Measurements from ENCODE around the gene RALGPS1. TPM values are rescaled to one million over a fixed set of nuclear protein-coding genes. Genes with fewer than 3 reads are reported as not detected.

RALGPS1 gene
- polyA plus RNA-seq, 2 donors: 3.8 to 6.4 TPM

DNA sequence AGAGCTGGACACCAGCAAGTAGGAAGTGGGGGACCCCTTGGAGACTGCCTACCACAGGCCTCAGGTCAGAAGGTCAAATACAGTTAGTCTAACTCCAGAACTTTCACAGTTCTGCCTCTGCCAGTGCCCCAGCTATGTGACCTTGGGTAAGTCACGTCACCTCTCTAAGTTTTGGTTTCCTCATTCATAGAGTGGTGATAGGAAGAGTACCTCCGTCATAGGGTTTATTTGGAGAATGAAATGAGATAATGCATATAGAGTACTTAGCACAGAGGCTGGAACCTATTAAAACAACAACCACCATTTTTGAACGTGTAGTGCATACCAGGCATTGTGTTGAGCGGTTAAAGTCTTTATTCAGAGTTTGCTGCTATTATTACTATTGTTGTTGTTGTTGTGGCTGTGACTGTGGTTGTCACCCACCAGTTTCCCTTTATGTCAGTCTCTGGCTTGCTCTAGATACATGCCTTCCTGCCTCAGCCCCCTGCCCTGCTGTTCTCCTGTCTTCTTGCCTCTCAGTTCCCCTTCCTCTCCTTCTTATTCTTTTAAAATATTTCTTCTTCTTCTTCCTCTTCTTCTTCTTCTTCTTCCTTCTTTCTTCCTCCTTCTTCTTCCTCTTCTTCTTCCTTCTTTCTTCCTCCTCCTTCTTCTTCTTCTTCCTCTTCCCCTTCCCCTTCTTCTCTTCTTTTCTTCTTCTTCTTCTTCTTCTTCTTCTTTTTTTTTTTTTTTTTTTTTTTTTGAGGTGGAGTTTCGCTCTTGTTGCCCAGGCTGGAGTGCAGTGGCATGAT is 67.8 kb downstream of the RALGPS1 start:
- no peaks in the 10 kb centered on the region for H3K36me3 ChIP-seq (ENCODE audit: control insufficient read depth in 2 of 2, insufficient read depth in 2 of 2, low read length in 1 of 2)
- H3K27me3 ChIP-seq (ENCODE audit: control insufficient read depth in 1 of 2, insufficient read depth in 2 of 2, low read length in 2 of 2): no peaks in the 10 kb centered on the region
- H3K4me3 ChIP-seq (ENCODE audit: low read depth in 1 of 2, low read length in 2 of 2): no peak overlapping the region
- no peaks in the 10 kb centered on the region for H3K9me3 ChIP-seq (ENCODE audit: control insufficient read depth in 2 of 2, insufficient read depth in 1 of 2, low read depth in 1 of 2, low read length in 1 of 2)
- WGBS, 2 donors: 84 to 91% methylated on average over 5 of the region's 5 CpGs
- H3K4me1 ChIP-seq (ENCODE audit: control insufficient read depth in 2 of 2, insufficient read depth in 2 of 2, low read length in 1 of 2): peaks cover 2 to 15% of the 10 kb centered on the region in 2 donors
- no peak overlapping the region for H3K27ac ChIP-seq (ENCODE audit: low read depth in 2 of 2, low read length in 1 of 2)

GRCh38 chr9:126983767-126984166 is 69.2 kb downstream of the RALGPS1 start:
- Histone ChIP-seq H3K4me3 (ENCODE audit: low read depth in 1 of 2, low read length in 2 of 2) (no peak overlapping the region), H3K27me3 (ENCODE audit: control insufficient read depth in 1 of 2, insufficient read depth in 2 of 2, low read length in 2 of 2) (no peaks in the 10 kb centered on the region), H3K9me3 (ENCODE audit: control insufficient read depth in 2 of 2, insufficient read depth in 1 of 2, low read depth in 1 of 2, low read length in 1 of 2) (no peaks in the 10 kb centered on the region), H3K27ac (ENCODE audit: low read depth in 2 of 2, low read length in 1 of 2) (no peak overlapping the region), H3K4me1 (ENCODE audit: control insufficient read depth in 2 of 2, insufficient read depth in 2 of 2, low read length in 1 of 2) (peaks cover 2 to 20% of the 10 kb centered on the region in 2 donors), H3K36me3 (ENCODE audit: control insufficient read depth in 2 of 2, insufficient read depth in 2 of 2, low read length in 1 of 2) (no peaks in the 10 kb centered on the region)
- WGBS, 2 donors: 93 to 97% methylated on average over 1 of the region's 1 CpG

- 40 to 60% methylated on average over 3 of the region's 3 CpGs for WGBS, 2 donors
- Histone ChIP-seq H3K4me3 (ENCODE audit: low read depth in 1 of 2, low read length in 2 of 2) (no peak overlapping the region), H3K27ac (ENCODE audit: low read depth in 2 of 2, low read length in 1 of 2) (peak overlapping the region; percentile 2 to 88), H3K9me3 (ENCODE audit: control insufficient read depth in 2 of 2, insufficient read depth in 1 of 2, low read depth in 1 of 2, low read length in 1 of 2) (no peaks in the 10 kb centered on the region), H3K4me1 (ENCODE audit: control insufficient read depth in 2 of 2, insufficient read depth in 2 of 2, low read length in 1 of 2) (peaks cover 2 to 20% of the 10 kb centered on the region in 2 donors), H3K27me3 (ENCODE audit: control insufficient read depth in 1 of 2, insufficient read depth in 2 of 2, low read length in 2 of 2) (no peaks in the 10 kb centered on the region), H3K36me3 (ENCODE audit: control insufficient read depth in 2 of 2, insufficient read depth in 2 of 2, low read length in 1 of 2) (no peaks in the 10 kb centered on the region)
Observed at GRCh38 chr9:126984969-126985368, 70.4 kb downstream of the RALGPS1 start.

- peak overlapping the region; percentile 85 to 97 for H3K27ac ChIP-seq (ENCODE audit: low read depth in 2 of 2, low read length in 1 of 2)
- no peak overlapping the region for H3K4me3 ChIP-seq (ENCODE audit: low read depth in 1 of 2, low read length in 2 of 2)
- WGBS, 2 donors: 27 to 30% methylated on average over 7 of the region's 7 CpGs
- H3K36me3 ChIP-seq (ENCODE audit: control insufficient read depth in 2 of 2, insufficient read depth in 2 of 2, low read length in 1 of 2): no peaks in the 10 kb centered on the region
- H3K27me3 ChIP-seq (ENCODE audit: control insufficient read depth in 1 of 2, insufficient read depth in 2 of 2, low read length in 2 of 2): no peaks in the 10 kb centered on the region
- H3K4me1 ChIP-seq (ENCODE audit: control insufficient read depth in 2 of 2, insufficient read depth in 2 of 2, low read length in 1 of 2): peaks cover 2 to 24% of the 10 kb centered on the region in 2 donors
- no peaks in the 10 kb centered on the region for H3K9me3 ChIP-seq (ENCODE audit: control insufficient read depth in 2 of 2, insufficient read depth in 1 of 2, low read depth in 1 of 2, low read length in 1 of 2)
Observed at GRCh38 chr9:126985870-126986498, 71.4 kb downstream of the RALGPS1 start.

- Histone ChIP-seq H3K27ac (ENCODE audit: low read depth in 2 of 2, low read length in 1 of 2) (peak overlapping the region; percentile 85 to 97), H3K4me1 (ENCODE audit: control insufficient read depth in 2 of 2, insufficient read depth in 2 of 2, low read length in 1 of 2) (peaks cover 2 to 24% of the 10 kb centered on the region in 2 donors), H3K4me3 (ENCODE audit: low read depth in 1 of 2, low read length in 2 of 2) (no peak overlapping the region), H3K9me3 (ENCODE audit: control insufficient read depth in 2 of 2, insufficient read depth in 1 of 2, low read depth in 1 of 2, low read length in 1 of 2) (no peaks in the 10 kb centered on the region), H3K27me3 (ENCODE audit: control insufficient read depth in 1 of 2, insufficient read depth in 2 of 2, low read length in 2 of 2) (no peaks in the 10 kb centered on the region), H3K36me3 (ENCODE audit: control insufficient read depth in 2 of 2, insufficient read depth in 2 of 2, low read length in 1 of 2) (no peaks in the 10 kb centered on the region)
- WGBS, 2 donors: 80 to 89% methylated on average over 2 of the region's 2 CpGs
Observed at GRCh38 chr9:126986506-126986951, 71.9 kb downstream of the RALGPS1 start.

DNA sequence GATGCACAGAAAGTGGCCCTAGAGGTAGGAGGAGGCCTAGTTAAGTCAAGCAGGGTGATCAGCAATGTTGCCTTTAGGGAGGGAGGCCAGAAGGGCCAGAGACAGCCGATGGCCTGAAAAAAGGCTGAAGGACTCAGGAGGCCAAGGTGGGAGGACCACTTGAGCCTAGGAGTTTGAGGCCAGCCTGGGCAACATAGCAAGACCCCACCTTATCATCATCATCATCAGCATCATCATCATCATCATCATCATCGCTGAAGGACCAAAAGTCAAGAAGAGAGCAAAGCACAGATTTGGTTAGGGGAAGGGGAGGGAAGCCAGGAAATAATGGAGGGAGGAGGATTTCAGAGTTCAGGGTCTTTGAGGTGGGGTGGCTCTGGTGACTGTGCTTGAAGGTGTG is 74.3 kb downstream of the RALGPS1 start:
- Histone ChIP-seq H3K4me3 (ENCODE audit: low read depth in 1 of 2, low read length in 2 of 2) (no peak overlapping the region), H3K27ac (ENCODE audit: low read depth in 2 of 2, low read length in 1 of 2) (no peak overlapping the region), H3K27me3 (ENCODE audit: control insufficient read depth in 1 of 2, insufficient read depth in 2 of 2, low read length in 2 of 2) (no peaks in the 10 kb centered on the region), H3K36me3 (ENCODE audit: control insufficient read depth in 2 of 2, insufficient read depth in 2 of 2, low read length in 1 of 2) (no peaks in the 10 kb centered on the region), H3K4me1 (ENCODE audit: control insufficient read depth in 2 of 2, insufficient read depth in 2 of 2, low read length in 1 of 2) (peaks cover 2 to 24% of the 10 kb centered on the region in 2 donors), H3K9me3 (ENCODE audit: control insufficient read depth in 2 of 2, insufficient read depth in 1 of 2, low read depth in 1 of 2, low read length in 1 of 2) (no peaks in the 10 kb centered on the region)
- 97 to 100% methylated on average over 2 of the region's 2 CpGs for WGBS, 2 donors

DNA sequence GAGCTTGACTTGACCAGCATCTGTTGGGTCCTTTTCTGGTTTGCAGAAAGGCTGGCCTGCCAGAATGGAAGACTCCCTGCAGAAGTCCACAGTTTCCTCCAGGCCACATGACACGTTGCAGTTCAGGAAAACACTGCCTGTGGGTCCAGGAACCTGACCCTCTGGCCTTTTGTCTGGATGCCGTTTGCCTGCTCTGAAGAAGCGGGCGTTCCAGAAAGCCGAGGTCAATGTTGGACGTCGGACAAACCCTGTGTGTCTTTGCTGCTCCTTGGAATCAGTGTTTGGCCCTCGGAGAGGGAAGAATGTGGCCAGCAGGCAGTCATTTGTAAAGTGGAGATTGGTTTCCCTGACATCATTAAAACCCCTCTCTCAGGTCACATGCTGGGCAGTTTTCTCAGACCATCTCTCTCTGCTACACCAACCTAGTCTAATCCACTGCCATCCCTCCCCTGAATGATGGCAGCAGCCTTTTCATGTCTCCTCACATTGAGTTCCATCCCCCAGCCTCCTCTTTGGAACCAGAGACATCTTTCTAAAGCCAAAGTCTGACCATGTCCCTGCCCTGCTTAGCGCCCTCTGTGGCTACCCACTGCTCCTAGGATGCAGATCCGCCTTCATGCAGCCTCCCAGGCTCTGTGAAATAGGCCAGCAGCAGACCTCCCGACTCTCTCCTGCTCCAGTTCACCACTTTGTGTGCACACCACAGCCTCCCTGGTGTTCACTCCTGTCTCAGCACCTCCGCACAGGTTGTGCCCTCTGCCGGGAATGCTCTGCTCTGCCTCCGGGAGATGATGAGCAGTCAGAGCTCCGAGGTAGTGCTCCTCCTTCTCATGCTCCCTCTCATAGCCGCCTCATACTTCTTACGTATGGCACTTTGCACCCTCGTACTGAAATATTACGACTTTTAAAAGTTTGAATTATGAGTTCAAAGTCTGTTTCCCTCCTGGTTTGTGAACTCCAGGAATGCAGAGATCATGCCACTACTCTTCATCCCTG is 75.6 kb downstream of the RALGPS1 start:
- H3K4me1 ChIP-seq (ENCODE audit: control insufficient read depth in 2 of 2, insufficient read depth in 2 of 2, low read length in 1 of 2): peaks cover 2 to 21% of the 10 kb centered on the region in 2 donors
- peak overlapping the region; percentile 25 to 37 for H3K27ac ChIP-seq (ENCODE audit: low read depth in 2 of 2, low read length in 1 of 2)
- no peaks in the 10 kb centered on the region for H3K9me3 ChIP-seq (ENCODE audit: control insufficient read depth in 2 of 2, insufficient read depth in 1 of 2, low read depth in 1 of 2, low read length in 1 of 2)
- H3K4me3 ChIP-seq (ENCODE audit: low read depth in 1 of 2, low read length in 2 of 2): no peak overlapping the region
- H3K27me3 ChIP-seq (ENCODE audit: control insufficient read depth in 1 of 2, insufficient read depth in 2 of 2, low read length in 2 of 2): no peaks in the 10 kb centered on the region
- 69 to 84% methylated on average over 19 of the region's 19 CpGs for WGBS, 2 donors
- no peaks in the 10 kb centered on the region for H3K36me3 ChIP-seq (ENCODE audit: control insufficient read depth in 2 of 2, insufficient read depth in 2 of 2, low read length in 1 of 2)

GRCh38 chr9:126991183-126991582 is 76.6 kb downstream of the RALGPS1 start:
- WGBS, 2 donors: 51 to 71% methylated on average over 2 of the region's 2 CpGs
- H3K36me3 ChIP-seq (ENCODE audit: control insufficient read depth in 2 of 2, insufficient read depth in 2 of 2, low read length in 1 of 2): no peaks in the 10 kb centered on the region
- H3K27ac ChIP-seq (ENCODE audit: low read depth in 2 of 2, low read length in 1 of 2): no peak overlapping the region
- H3K27me3 ChIP-seq (ENCODE audit: control insufficient read depth in 1 of 2, insufficient read depth in 2 of 2, low read length in 2 of 2): no peaks in the 10 kb centered on the region
- H3K9me3 ChIP-seq (ENCODE audit: control insufficient read depth in 2 of 2, insufficient read depth in 1 of 2, low read depth in 1 of 2, low read length in 1 of 2): no peaks in the 10 kb centered on the region
- no peak overlapping the region for H3K4me3 ChIP-seq (ENCODE audit: low read depth in 1 of 2, low read length in 2 of 2)
- H3K4me1 ChIP-seq (ENCODE audit: control insufficient read depth in 2 of 2, insufficient read depth in 2 of 2, low read length in 1 of 2): peaks cover 2 to 17% of the 10 kb centered on the region in 2 donors

GRCh38 chr9:126992427-126992826 is 77.8 kb downstream of the RALGPS1 start:
- Histone ChIP-seq H3K27ac (ENCODE audit: low read depth in 2 of 2, low read length in 1 of 2) (no peak overlapping the region), H3K9me3 (ENCODE audit: control insufficient read depth in 2 of 2, insufficient read depth in 1 of 2, low read depth in 1 of 2, low read length in 1 of 2) (no peaks in the 10 kb centered on the region), H3K4me3 (ENCODE audit: low read depth in 1 of 2, low read length in 2 of 2) (no peak overlapping the region), H3K36me3 (ENCODE audit: control insufficient read depth in 2 of 2, insufficient read depth in 2 of 2, low read length in 1 of 2) (no peaks in the 10 kb centered on the region), H3K4me1 (ENCODE audit: control insufficient read depth in 2 of 2, insufficient read depth in 2 of 2, low read length in 1 of 2) (peaks cover 0 to 9% of the 10 kb centered on the region in 2 donors), H3K27me3 (ENCODE audit: control insufficient read depth in 1 of 2, insufficient read depth in 2 of 2, low read length in 2 of 2) (no peaks in the 10 kb centered on the region)
